ENCODE data around the gene VENTX.

- no peak for TF ChIP-seq POLR2A (IDR thresholded peaks at IDR 0.05)
- no peak for TF ChIP-seq CTCF (IDR thresholded peaks at IDR 0.05)
Measured at GRCh38 chr10:133241501-133242205, 4.0 kb downstream of the VENTX start.
